RCC 7860 (cell line): ENCODE results near the gene FPGS.
"Not testable (repeated sequence)": the region's sequence is repeated elsewhere in the genome, so short reads cannot be mapped to it uniquely, and the experiment has no call there.

Source experiments
- DNase-seq: peaks from one replicate; pipeline ENCODE4 v3.0.0-alpha.2; 2015; ENCODE audit warnings: low spot score
- FAIRE-seq: peaks from 2 replicates; lab custom pipeline; 2012; peaks lifted over from hg19 to GRCh38; lab: Jason Lieb, UNC

Gene FPGS, protein sequence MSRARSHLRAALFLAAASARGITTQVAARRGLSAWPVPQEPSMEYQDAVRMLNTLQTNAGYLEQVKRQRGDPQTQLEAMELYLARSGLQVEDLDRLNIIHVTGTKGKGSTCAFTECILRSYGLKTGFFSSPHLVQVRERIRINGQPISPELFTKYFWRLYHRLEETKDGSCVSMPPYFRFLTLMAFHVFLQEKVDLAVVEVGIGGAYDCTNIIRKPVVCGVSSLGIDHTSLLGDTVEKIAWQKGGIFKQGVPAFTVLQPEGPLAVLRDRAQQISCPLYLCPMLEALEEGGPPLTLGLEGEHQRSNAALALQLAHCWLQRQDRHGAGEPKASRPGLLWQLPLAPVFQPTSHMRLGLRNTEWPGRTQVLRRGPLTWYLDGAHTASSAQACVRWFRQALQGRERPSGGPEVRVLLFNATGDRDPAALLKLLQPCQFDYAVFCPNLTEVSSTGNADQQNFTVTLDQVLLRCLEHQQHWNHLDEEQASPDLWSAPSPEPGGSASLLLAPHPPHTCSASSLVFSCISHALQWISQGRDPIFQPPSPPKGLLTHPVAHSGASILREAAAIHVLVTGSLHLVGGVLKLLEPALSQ

DNA sequence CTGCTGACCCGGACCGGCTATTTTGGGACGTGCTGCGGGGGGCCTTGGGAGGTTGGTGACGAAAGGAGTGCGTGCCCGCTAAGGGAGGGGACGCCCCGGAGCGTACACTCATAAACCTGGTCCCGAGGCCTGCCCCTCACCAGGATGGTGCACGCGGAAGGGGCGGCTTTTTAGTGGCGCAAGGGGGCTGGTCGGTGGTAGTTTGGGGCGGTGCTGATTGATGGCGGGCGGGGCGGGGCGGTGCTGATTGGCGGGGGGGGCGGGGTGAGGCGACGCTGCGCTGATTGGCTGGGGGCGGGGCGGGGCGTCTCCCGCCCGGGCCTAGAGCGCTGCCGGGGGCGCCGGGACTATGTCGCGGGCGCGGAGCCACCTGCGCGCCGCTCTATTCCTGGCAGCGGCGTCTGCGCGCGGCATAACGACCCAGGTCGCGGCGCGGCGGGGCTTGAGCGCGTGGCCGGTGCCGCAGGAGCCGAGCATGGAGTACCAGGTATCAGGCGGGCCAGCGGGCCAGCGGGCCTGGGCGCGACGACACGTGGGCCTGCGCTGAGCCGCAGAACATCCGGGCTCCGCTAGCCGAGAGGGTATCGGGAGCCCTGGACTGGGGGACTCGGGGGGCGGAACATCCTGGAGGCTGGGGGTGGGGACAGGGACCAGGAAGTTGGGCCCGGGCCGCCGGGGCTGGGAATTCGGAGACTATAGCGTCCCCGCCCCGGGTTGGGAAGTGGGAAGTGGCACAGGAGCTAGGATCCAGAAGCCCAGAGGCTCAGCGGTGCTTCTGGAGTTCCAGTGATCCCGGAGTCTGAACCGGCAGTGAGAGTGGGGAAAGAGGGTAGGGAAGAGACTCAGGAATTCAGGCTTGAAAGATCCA, at the start of gene FPGS:
FPGS (plus strand) TSS at position 307 of the 868 bp plus-strand sequence; CDS start at position 350, 43 bp downstream.
- DNase-seq (peak; percentile 76), FAIRE-seq (no peak)

DNA sequence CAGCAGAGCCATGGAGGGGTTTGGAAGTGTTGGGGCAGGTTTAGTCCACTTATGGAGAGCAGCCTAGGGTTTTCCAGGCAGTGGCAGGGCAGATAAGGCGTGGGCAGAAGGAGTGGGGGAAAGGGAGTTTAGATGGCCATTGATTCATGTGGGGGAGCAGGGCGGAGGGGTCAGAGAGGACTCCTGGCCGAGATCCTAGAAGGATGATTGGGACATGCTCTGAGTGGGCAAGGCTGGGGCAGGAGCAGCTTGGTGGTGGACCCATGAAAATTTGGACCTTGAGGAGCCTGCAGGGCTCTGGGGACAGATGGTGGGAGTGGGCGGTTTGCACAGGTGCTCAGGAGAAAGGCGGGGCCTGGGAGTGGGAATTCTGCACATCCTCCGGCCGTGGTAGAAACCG, 49.5 kb upstream of the FPGS start:
- DNase-seq (no peak), FAIRE-seq (no peak)

DNA sequence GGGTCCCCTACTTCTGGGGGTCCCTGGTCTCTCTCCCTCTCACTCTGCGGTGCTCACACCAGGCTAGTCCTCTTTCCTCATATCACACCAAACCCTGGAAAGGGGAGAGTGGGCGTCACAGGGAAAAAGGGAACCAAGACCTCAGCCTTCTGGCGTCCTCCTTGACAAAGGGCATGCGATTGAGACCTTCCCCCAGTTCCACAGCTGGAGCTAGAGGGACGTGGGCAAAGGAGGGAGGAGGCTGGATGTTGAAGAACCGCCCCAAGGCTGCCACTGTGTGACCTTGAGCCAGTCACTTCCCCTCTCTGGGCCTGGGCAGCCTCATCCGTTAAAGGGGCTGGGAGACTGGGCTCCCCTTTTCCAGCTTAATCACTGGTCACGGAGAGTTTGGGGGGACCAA, 49.1 kb upstream of the FPGS start:
- FAIRE-seq (no peak), DNase-seq (no peak)

DNA sequence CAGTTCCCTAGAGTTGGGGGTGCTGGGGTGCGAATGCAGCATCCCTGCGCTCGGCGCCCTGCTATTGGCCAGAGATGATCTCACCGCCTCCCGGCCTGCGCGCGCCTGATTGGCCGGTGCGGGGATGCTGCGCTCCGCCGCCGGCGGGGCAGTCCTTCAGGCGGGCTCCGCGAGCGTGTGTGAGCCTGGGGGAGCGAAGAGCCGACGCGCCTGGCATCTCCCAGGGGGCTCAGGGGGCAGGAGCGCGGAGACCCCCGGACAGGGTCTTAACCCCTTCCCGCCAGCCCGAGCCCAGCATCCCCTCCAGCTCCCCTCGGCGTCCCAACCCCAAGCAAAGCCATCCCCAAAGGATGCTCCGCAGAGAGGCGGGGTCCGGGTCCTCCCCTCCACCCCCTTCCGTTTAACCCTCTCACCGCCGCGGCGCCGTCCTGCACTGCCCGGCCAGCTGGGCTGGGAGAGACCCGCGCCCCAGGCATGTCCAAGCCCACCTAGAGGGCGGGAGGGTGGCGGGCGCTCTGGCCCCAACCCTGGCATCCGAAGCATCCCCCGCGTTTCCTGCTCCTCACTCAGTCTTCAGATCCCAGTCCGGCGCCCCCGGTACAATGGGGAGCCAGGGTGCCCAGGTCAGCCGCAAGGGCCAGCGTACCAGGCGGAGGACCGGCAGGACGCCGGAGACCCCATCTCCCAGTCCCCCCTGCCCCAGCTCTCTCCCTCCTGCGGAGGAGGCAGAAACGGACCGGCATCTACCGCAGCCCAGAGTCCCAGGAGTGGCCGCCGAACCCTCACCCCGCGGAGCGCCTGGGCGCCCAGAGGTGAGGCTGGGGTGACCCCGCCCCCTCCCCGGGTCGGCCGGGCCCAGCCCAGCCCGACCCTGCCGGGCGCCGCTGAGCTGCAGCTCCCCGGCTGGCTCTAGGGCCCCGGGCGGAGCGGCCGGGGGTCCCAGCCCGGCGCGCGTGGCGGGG, 48.3 kb upstream of the FPGS start:
- DNase-seq (no peak), FAIRE-seq (no peak)

- FAIRE-seq (no peak), DNase-seq (no peak)
Observed at GRCh38 chr9:127755061-127756060, 47.3 kb upstream of the FPGS start.

DNA sequence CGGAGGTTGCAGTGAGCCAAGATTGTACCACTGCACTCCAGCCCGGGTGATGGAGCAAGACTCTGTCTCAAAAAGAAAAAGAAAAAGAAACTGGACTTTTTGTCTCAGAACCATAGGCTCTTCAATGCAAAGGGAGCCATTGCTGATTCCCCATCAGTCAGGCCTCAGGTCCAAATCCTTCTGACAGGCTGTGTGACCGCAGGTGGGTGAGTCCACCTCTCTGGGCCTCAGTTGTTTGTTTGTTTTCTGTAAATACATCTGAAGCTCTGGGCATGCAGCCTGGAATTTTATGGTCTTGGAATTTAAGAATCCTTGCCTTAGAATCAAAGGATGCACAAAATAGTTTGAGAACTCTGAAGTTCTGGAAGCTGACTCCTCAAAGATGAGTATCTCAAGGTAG, 46.4 kb upstream of the FPGS start:
- no peak for FAIRE-seq
- DNase-seq = no peak

GRCh38 chr9:127756776-127757175, 45.9 kb upstream of the FPGS start:
- DNase-seq, FAIRE-seq: not testable (repeated sequence)

DNA sequence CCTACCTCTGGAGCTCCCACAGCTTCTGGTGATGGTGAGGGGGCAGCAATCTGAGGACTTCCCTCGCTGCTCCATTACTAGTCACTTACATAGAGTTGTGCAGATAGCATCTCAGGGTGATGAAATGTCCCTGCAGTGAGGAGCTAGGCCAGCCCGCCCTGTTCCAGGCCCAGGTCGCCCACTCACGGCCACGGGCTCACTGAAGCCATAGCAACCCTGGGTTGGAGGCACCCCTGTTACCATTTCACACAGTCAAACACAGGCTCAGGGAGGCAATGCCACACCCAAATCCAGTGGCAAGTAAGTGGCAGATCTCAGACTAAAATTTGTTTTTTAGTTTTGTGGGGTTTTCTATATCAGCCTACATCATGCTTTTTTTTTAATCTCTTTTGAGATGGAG, 43.8 kb upstream of the FPGS start:
- FAIRE-seq (no peak), DNase-seq (no peak)

GRCh38 chr9:127761061-127761460, 41.6 kb upstream of the FPGS start:
- DNase-seq (no peak), FAIRE-seq (no peak)

DNA sequence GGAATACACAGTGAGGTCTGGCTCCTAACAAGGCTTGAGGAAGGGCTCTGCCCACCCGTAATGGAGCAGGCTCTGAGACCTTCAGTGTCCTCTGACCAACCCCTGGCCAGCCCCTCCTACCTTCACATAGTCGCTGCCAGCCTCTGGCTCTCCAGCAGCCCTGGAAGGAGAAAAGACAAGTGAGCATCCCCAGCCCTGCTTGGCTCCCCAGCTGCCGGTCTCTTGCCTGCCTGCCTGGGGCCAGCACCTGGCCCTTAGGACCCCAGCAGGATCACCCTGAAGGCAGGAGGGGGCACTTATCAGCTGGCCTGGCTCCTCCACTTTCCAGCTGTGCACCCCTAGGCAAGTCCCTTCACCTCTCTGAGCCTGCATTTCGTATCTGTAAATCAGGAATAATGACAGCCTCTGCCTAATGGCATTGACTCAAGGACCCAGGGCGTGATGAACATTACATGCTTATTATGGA, 41.2 kb upstream of the FPGS start:
- DNase-seq = no peak
- FAIRE-seq = no peak

DNA sequence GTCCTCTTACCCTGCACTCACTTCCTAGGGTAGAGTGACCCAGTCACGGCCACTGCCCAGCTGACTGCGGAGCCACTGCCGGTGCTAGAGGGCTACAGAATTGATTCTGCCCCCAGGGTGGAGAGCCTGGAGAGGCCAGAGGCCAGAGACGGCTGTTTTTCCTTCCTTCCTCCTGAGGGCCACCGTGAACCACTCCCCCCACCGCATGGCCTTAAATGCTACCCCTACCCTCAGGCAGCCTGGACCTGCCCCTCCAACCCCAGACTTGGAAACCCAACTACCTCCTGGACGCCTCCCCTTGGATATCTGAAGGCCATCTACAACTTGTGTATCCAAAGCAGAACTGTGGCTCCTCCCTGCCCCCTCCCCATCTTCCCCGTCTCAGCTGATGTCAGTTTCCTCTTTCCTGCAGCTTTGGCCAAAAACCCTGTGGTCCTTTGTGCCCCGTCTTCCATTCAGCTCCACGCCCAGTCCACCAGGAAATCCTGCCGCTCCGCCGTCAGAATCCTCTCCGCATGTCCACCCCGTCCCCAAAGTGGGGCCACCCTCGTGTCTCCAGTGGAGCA, 40.5 kb upstream of the FPGS start:
- no peak for FAIRE-seq
- DNase-seq = no peak

- no peak for FAIRE-seq
Observed at GRCh38 chr9:127763918-127764384, 38.7 kb upstream of the FPGS start.

GRCh38 chr9:127765418-127765817, 37.3 kb upstream of the FPGS start:
- no peak for FAIRE-seq
- no peak for DNase-seq

More at GRCh38 chr9:127763918-127764384, 38.7 kb upstream of the FPGS start:
- DNase-seq = no peak

DNA sequence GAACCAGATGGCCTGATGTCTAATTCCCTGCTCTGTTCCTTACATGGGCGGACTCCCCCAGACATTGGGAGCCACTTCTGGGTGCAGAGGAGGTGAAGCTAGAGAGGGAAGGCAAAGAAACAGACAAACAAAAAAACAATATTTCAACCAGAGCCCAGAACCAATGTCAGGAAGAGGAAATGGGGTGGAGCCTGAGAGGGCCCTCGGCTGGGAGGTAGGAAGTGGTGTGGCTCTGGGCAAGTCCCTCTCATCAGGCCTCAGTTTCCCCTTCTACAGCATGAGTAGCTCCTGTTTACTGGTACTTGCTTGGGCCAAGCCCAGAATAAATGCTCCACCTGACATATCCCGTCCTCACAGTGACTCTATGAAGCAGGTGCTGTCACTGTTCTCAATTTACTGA, 35.3 kb upstream of the FPGS start:
- no peak for FAIRE-seq

GRCh38 chr9:127767909-127768331, 34.8 kb upstream of the FPGS start:
- DNase-seq (no peak), FAIRE-seq (no peak)

More for the DNA sequence above, 35.3 kb upstream of the FPGS start:
- DNase-seq = no peak

- FAIRE-seq (no peak), DNase-seq (no peak)
Observed at GRCh38 chr9:127768698-127769097, 34.0 kb upstream of the FPGS start.

GRCh38 chr9:127769101-127769500, 33.6 kb upstream of the FPGS start:
- no peak for FAIRE-seq

DNA sequence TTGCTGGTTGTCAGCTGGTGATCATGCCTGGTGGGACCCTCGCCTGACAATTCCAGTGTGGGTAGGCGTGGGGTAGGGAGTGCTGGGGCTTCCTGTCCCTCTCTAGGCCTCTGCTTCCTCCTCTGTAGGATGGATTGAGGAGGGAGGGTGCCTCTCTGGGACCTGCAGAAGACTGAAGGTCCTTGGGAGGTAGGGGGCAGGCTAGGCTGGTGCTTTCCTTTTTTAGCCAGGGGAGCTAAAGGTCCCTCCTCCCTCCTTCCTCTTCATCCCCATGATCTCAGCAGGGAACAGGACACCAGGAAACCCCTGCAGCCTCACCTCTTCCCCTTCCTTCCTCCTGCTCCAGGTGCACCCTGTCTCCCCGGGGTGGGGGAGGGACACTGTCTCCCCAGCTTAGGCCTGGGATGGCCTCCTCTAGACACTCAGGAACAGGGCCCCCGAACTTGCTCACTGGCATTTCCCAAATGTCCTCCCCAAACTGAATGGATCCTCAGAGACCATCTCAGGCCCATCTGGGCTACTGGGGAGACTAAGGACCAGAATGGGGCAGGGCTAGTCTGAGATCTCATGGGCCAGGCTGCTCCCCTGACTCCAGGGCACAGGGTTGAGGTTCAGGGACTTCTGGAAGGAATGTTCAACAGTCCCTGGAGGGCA, 32.6 kb upstream of the FPGS start:
- FAIRE-seq (no peak), DNase-seq (no peak)

More at GRCh38 chr9:127769101-127769500, 33.6 kb upstream of the FPGS start:
- DNase-seq = no peak
